NB4 (cell line): Measurements from ENCODE around the gene SHC1.

Source experiments
- DNase-seq: peaks from one replicate; pipeline ENCODE4 v3.0.0; 2010; ENCODE audit warnings: low read depth
- H3K4me3 ChIP-seq: one replicate; pipeline ENCODE4 v1.5.1; 2011; ENCODE audit warnings: mild to moderate bottlenecking, low read depth, low read length, moderate library complexity
- CTCF ChIP-seq: IDR thresholded peaks from one replicate; pipeline ENCODE4 v1.5.1; 2012; ENCODE audit warnings: low read depth, low read length
- MAX ChIP-seq: IDR thresholded peaks from 2 replicates; pipeline ENCODE4 v1.6.1; 2011; ENCODE audit warnings: low read depth, low read length
- MYC ChIP-seq: IDR thresholded peaks from 2 replicates; pipeline ENCODE4 v1.6.1; 2011; ENCODE audit warnings: low read depth, low read length
- POLR2A ChIP-seq: IDR thresholded peaks from 2 replicates; pipeline ENCODE4 v1.6.1; 2011; ENCODE audit warnings: mild to moderate bottlenecking; ENCODE audit not compliant: insufficient read length; ENCODE audit errors: extremely low read depth

SHC1 gene

GRCh38 chr1:155009221-155009711, 38.7 kb upstream of the SHC1 start:
- TF ChIP-seq MYC, result no peak
- TF ChIP-seq CTCF, result no peak
- no peak for TF ChIP-seq MAX
- TF ChIP-seq POLR2A, result no peak
- H3K4me3 ChIP-seq, result peak overlapping the region; percentile 49

GRCh38 chr1:155008015-155008941, 37.7 kb upstream of the SHC1 start:
- DNase-seq, result peak; percentile 78
- peak overlapping the region; percentile 49 for H3K4me3 ChIP-seq
- TF ChIP-seq POLR2A (no peak), MAX (no peak), MYC (no peak), CTCF (no peak)

More at GRCh38 chr1:155009221-155009711, 38.7 kb upstream of the SHC1 start:
- no peak for DNase-seq

- no peak for DNase-seq
- peak overlapping the region; percentile 43 for H3K4me3 ChIP-seq
Measured at GRCh38 chr1:155007251-155007828, 36.8 kb upstream of the SHC1 start.

GRCh38 chr1:155006601-155007101, 36.1 kb upstream of the SHC1 start:
- DNase-seq, result peak; percentile 79
- TF ChIP-seq MAX (no peak), MYC (peak; percentile 19; the same call in 1 of the 2 replicates)
- no peak overlapping the region for H3K4me3 ChIP-seq

More at GRCh38 chr1:155007251-155007828, 36.8 kb upstream of the SHC1 start:
- TF ChIP-seq MAX (no peak), MYC (no peak), CTCF (no peak), POLR2A (no peak)

GRCh38 chr1:155005076-155006011, 34.8 kb upstream of the SHC1 start:
- H3K4me3 ChIP-seq, result no peak overlapping the region

More at GRCh38 chr1:155005076-155006011, 34.8 kb upstream of the SHC1 start:
- peak; percentile 25 for DNase-seq
- TF ChIP-seq MYC (no peak), CTCF (no peak), POLR2A (no peak), MAX (no peak)
